Right renal pelvis (tissue), 4 donors: ENCODE results near the gene CDCA7. TPM values are rescaled to one million over a fixed set of nuclear protein-coding genes. Genes with fewer than 3 reads are reported as not detected.
"Not testable (repeated sequence)": the region's sequence is repeated elsewhere in the genome, so short reads cannot be mapped to it uniquely, and the experiment has no call there.

Experiments
- DNase-seq, 4 donors: peaks; one replicate each; pipeline ENCODE4 v3.0.0-alpha.2; 2013; ENCODE audit warnings: low read depth in 4 of 4, low spot score in 3 of 4, missing footprints in 1 of 4
- polyA plus RNA-seq, 4 donors: library from polyadenylated mRNA; unstranded; fragments of 120-200 nt; gene quantifications; one replicate each; pipeline ENCODE4 v1.2.1, GENCODE V29; 2013; ENCODE audit not compliant: insufficient read length in 4 of 4

The CDCA7 gene
- polyA plus RNA-seq, 4 donors: 35.4 to 41.8 (median 40.0) TPM

GRCh38 chr2:173357346-173357745 lies 2.7 kb downstream of the CDCA7 start:
- no peak for DNase-seq

GRCh38 chr2:173358616-173359015 lies 3.9 kb downstream of the CDCA7 start:
- no peak for DNase-seq

GRCh38 chr2:173359231-173359630 lies 4.6 kb downstream of the CDCA7 start:
- DNase-seq: no peak

- no peak for DNase-seq
Observed at GRCh38 chr2:173370198-173370597, 15.5 kb downstream of the CDCA7 start.

GRCh38 chr2:173371023-173371422 lies 16.4 kb downstream of the CDCA7 start:
- DNase-seq: no peak

GRCh38 chr2:173373290-173373689 lies 18.6 kb downstream of the CDCA7 start:
- no peak for DNase-seq

- DNase-seq: no peak
Observed at GRCh38 chr2:173374634-173375033, 20.0 kb downstream of the CDCA7 start.

GRCh38 chr2:173385534-173385933 lies 30.9 kb downstream of the CDCA7 start:
- not testable (repeated sequence) for DNase-seq

- peak in 1 of 4 donors; percentile 31 for DNase-seq
Observed at GRCh38 chr2:173386021-173386737, 31.5 kb downstream of the CDCA7 start.

- no peak for DNase-seq
Observed at GRCh38 chr2:173386738-173387065, 32.0 kb downstream of the CDCA7 start.

GRCh38 chr2:173387079-173387478 lies 32.4 kb downstream of the CDCA7 start:
- no peak for DNase-seq

GRCh38 chr2:173387660-173388059 lies 33.0 kb downstream of the CDCA7 start:
- no peak for DNase-seq

GRCh38 chr2:173388795-173389194 lies 34.1 kb downstream of the CDCA7 start:
- no peak for DNase-seq

- no peak for DNase-seq
Observed at GRCh38 chr2:173390036-173390435, 35.4 kb downstream of the CDCA7 start.

GRCh38 chr2:173392731-173393130 lies 38.1 kb downstream of the CDCA7 start:
- DNase-seq: no peak

GRCh38 chr2:173393186-173393585 lies 38.5 kb downstream of the CDCA7 start:
- no peak for DNase-seq

- no peak for DNase-seq
Observed at GRCh38 chr2:173393636-173394035, 39.0 kb downstream of the CDCA7 start.

GRCh38 chr2:173394091-173394974 lies 39.7 kb downstream of the CDCA7 start:
- no peak for DNase-seq

- no peak for DNase-seq
Observed at GRCh38 chr2:173395567-173396351, 41.1 kb downstream of the CDCA7 start.

GRCh38 chr2:173397539-173397938 lies 42.9 kb downstream of the CDCA7 start:
- no peak for DNase-seq

GRCh38 chr2:173399229-173399628 lies 44.6 kb downstream of the CDCA7 start:
- DNase-seq: no peak
